IMR-90 (cell line): ENCODE measurements around the gene TSHZ3.

Experiments
- CEBPB ChIP-seq: IDR thresholded peaks from 2 replicates; pipeline ENCODE4 v1.6.1; 2012; ENCODE audit warnings: low read depth, low read length, improper control_type of control experiment
- CTCF ChIP-seq: conservative IDR thresholded peaks from 2 replicates; pipeline ENCODE4 v1.5.1; 2012; ENCODE audit warnings: mild to moderate bottlenecking, low read depth, low read length, improper control_type of control experiment
- MAFK ChIP-seq: IDR thresholded peaks from 2 replicates; pipeline ENCODE4 v1.6.1; 2012; ENCODE audit warnings: low read depth, low read length, improper control_type of control experiment
- MAZ ChIP-seq: IDR thresholded peaks from 2 replicates; pipeline ENCODE4 v1.6.1; 2012; ENCODE audit warnings: low read depth, mild to moderate bottlenecking, low read length, improper control_type of control experiment, moderate library complexity, borderline replicate concordance
- MXI1 ChIP-seq: IDR thresholded peaks from 2 replicates; pipeline ENCODE4 v1.6.1; 2012; ENCODE audit warnings: low read depth, mild to moderate bottlenecking, low read length, moderate library complexity, borderline replicate concordance
- POLR2A ChIP-seq: IDR thresholded peaks from 2 replicates; pipeline ENCODE4 v1.6.1; 2012; ENCODE audit warnings: mild to moderate bottlenecking, low read depth, low read length
- RAD21 ChIP-seq: IDR thresholded peaks from 2 replicates; pipeline ENCODE4 v1.6.1; 2012; ENCODE audit warnings: low read length, improper control_type of control experiment
- RCOR1 ChIP-seq: IDR thresholded peaks from 2 replicates; pipeline ENCODE4 v1.6.1; 2012; ENCODE audit warnings: mild to moderate bottlenecking, low read length, improper control_type of control experiment; ENCODE audit not compliant: insufficient replicate concordance
- RFX5 ChIP-seq: IDR thresholded peaks from 2 replicates; pipeline ENCODE4 v1.8.0; 2012; ENCODE audit warnings: low read depth, mild to moderate bottlenecking, low read length, moderate library complexity

GRCh38 chr19:31329819-31330218 is 19.4 kb downstream of the TSHZ3 start:
- TF ChIP-seq MXI1 (no peak), POLR2A (no peak), CTCF (no peak), RAD21 (no peak), MAFK (peak; percentile 86), CEBPB (no peak), RFX5 (no peak), RCOR1 (no peak), MAZ (no peak)
